ENCODE results near the gene TNFSF15.

The TNFSF15 gene

DNA sequence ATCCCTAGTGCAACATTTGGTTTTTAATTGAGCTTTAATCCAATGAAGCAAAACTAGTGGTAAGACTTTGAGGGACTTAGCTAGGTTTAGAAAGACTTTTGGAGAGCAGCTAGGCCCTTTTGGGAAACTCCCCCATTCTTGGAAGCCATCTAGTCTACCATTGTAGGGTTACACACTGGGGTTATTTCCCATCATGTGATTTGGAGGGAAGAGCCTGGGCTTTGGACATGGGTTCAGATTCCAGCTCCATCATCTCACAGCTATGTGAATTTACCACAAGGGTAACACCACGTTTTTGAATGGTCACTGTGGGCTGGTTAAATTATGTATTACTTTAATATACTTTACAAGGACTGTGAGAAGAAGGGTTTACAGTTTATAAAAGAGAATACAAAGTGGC is 18.3 kb upstream of the TNFSF15 start:
- DNase-seq = no peak

DNA sequence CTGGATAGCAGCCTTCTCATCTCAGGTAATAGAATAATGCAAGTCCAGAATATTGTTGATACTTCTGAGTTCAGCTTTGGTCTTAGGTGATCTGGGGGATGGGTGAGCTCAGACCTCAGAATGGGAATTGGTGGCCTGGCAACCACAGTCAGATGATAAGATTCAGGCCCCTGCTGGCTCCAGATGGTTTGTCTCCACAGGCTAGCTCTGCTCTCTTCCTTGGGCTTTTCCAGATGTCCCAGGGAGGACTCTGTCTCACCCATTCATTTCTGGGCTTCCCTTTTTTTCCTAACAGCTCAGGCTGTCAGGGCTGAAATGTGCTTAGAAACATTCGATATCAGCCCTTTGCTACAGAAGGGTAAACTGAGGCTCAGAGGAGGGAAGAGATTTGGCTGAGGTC is 17.6 kb upstream of the TNFSF15 start:
- DNase-seq = no peak

DNA sequence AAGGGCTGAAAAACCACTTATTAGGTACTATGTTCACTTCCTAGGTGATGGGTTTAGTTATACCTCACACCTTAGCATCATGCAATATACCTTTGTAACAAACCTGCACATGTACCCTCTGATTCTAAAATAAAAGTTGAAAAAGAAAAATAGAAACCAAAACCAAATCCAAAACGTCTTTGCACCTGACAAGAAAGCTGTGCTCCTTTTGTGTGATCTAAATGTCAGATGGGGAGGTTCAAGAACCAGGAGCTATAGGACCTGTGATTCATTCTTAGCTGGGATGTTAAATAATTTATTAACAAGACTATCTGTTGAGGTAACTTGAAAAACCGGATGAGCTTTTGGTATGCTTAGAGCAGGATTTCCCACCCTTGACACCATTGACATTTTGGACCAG is 16.9 kb upstream of the TNFSF15 start:
- no peak for DNase-seq

DNA sequence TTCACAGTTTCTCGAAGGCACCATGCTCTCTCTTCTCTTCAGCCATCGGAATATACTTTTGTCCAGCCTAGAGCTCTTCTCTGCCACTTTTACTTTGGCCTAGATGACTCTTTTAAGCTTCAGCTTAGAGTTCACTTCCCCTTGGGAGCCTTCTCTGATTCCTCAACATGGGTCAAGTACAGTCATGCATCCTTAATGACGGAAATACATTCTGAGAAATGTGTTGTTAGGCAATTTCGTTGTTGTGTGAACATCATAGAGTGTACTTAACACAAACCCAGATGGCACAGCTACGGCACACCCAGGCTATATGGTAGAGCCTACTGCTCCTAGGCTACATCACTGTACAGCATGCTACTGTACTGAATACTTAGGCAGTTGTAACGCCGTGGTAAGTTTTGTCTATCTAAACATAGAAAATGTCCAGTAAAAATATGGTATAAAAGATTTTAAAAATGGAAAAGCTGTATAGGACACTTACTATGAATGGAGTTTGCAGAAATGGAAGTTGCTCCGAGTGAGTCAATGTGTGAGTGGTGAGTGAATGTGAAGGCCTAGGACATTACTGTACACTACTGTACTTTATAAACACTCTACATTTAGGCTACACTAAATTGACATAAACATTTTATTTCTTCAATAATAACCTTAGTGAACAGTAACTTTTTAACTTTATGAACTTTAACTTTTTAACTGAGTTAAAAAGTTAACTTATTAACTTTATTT is 15.1 kb upstream of the TNFSF15 start:
- no peak for DNase-seq

DNA sequence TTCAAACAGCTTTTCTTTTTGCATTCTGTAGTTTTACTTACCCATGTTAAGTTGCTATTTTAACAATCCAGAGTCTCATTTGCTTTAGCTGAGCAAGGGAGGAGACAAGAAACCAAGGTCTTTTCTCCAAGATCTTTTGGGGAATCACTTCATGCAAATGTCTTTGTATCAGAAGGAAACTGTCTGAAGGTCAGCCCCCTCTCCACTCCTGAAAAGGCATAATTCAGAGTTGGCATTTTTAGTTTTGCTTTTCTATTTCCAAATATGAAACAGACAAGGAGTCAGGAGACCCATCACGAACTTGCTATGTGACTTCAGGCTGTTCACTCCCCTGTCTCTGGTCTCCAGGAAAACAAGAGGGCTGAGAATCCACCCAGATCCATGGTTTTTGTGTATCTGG is 12.3 kb upstream of the TNFSF15 start:
- DNase-seq = no peak

DNA sequence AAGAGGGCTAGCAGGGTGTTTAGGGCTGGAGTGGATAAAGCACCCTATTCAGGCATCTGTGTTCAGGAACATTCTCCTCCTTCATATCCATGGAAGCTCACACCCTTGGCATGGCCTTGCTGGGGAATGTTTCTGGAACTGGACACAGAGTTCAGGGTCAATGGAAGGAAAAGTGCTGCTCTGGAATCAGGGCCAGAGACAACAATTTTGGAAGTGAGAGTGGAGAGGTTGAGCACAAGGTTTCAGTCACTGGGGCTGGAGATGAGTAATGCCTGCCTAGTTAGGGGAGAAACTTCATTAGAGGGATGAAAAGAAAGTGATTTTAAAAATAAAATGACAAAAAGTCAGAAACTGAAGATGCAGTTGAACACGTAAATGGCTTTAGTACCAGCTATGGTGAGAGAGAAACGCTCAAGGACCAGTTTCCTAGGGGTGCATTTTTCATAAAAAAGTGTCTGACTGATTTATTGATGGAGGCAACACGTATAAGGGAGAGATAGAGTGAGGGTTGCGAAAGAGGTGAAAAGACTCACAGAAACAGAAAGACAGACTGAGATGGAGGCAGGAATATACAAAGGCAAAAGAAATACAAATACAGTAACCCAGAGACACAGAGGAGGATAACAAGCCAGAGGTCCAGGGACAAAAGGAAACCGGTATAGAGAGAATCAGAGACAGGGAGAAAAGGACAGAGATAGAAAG is 8.0 kb upstream of the TNFSF15 start:
- DNase-seq = no peak

DNA sequence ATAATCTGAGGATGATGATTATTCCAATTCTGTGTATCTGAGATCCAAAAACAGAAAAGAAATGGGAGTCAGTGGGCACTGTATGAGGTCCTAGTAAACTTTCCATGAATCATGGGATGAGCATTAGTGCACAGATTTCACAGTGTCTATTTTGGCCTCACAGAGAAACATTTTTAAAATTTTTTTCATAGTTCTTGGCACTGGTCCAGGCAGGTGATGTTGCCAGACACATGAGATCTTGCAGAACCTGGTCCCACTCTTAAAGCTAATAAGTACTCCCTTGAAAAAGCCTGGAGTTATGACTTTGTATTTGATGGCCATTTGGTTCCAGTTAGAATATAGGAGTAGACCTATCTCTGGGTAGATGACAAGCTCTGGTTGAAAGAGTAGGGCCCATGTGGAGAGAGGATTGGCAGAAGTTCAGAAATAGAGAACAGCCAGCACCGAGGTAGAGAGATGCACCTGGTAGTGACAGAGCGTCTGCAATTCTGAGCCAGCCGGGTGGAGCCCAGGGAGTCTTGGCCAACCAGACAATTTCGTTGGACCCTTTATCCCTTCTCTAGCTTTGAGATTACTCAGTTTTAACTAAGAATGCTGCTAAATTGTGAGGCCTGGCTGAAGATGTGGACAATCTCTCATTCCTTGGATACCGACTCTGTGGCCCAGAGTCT is 6.3 kb upstream of the TNFSF15 start:
- no peak for DNase-seq

DNA sequence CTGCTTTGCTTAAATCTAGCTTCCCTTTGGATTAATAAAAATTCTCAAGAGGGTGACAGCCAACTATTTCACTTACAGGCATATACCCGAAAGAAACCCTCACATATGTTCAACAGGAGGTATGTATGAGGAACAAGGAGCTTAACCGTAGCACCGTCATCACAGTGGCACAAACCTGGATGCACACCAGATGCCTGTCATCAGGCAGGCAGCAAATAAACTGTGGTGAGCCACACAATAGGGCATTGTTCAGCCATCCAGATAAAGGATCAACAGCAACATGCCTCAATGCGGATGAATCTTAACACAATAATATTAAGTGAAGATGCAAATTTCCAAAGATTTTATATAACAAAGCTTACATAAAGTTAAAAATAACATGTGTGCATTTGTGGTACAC is 5.5 kb upstream of the TNFSF15 start:
- no peak for DNase-seq

DNA sequence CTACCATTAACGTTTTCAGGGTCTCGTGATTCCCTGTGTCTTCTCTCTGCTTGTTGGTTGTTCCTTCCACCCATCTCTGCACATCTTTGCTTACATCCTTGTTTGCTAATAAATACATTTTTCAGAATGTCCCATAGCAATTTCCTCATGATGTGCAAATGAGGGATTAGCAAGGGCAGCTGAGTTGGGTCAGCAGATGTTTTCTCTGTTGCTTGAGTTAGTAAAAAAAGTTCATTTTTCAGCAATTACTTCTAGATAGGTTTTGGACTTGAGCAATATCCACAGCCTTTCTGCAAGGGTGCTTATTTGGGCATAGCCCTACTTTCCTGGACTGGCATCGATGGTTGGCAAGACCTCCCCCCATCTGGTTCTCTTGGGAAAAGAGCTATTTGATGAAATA is 4.8 kb upstream of the TNFSF15 start:
- DNase-seq = no peak

DNA sequence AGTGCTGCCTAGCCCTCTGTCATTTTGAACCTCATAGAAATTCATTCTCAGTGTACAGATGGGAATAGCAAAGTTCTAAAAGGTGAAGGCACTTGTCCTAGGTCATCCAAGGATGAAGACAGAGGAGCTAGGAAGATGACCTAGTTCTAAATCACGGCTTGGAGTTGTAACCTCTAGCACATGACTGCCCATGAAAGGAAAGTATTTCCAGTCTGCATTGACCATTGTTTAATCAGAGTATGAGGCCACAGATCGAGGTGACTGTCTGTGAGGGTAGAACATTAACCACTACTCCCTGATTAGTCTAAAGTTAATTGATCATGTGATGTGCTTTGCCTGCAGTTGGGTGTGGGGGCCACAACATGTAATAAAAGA is 674 bp upstream of the TNFSF15 start:
- DNase-seq = no peak

DNA sequence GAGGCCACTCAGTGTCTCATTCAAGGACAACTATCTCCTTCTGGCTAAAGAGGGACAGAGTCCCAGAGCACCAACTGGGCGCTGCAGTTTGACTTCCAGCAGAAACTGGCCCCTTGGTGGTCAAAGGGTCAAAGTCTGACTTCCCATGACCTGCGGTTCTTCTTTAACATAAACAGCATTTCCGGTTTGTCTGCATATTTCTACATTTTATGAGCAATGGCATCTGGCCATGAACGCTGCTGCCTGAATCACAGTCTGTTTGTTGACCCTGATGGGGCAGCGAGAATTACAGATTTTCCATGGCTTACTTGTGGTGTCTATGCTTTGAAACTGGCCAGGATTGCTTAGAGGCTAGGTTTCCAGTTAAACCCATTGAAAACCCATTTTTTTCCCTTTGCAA is 1.3 kb downstream of the TNFSF15 start:
- DNase-seq = no peak

DNA sequence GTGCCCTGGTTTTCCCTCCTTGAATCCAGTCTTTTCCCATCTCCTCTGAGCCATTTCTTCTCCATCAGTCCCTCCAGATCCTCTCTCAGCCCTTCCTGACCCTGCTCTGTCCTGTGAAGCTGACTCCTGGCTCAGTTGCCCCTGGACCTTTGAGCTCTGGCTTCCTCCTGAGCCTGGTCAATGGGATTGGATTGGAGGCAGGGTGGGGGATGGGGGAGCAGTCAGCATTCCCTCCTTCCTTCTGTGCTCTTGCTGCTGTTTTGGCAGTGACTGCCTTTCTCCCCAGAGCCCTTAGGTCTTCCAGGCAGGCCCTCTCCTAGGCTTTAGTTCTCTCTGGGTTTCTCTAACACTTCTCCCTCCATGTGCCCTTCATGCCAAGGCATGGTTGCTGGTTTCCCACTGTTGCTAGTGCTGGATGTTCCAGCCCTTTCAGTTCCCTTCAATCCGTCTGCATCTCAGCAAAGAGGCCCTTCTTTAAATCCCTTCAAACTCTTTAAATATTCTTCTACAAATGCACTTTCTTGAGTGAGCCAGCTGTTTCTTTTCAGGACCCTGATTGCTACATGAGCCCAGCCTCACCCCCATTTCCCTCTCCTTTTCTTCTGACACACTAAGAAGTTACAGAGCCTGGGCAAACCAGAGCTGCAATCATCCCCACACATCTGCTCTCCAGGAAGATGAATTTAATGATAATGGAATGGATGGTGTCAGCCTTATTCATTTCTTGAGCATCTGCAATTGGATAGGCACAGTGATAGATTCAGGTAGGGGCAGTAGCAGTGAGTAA is 2.2 kb downstream of the TNFSF15 start:
- DNase-seq = no peak

DNA sequence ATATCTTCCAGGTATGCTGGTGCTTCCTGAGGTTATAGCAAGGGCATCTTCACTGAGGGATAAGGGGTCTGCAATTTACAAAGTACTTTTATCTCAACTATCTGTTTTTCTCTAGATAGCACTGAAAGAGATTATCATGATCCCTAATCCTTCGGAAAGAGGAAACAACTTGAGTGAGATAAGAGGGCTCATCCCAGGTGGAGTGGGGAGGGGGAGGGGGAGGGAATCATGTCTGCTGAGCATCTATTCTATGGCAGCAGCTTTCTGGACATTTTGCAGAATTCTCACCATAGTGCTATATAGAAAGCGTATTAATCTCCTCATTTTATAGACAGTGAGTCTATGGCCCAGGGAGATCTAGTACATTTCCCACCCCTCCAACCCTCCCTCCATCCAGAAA is 5.9 kb downstream of the TNFSF15 start:
- DNase-seq = no peak

DNA sequence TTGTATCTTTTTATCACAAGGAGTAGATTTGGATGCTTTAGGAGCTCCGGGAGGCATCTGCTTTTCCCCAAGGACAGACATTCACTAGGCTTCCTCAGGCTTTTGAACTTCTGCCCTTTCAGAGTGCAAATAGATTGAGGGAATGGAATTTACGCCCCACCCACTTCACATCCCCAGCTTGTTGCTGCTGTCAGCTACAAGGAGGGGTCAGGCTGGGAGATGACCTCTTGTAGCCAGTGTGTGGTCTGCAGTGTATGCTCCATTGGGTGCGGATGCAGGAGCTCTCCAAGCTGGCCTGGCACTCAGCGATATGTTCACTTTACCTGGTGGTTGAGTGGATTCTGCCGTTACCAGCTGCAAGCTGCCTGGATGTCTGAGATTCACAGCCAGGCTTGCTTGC is 6.4 kb downstream of the TNFSF15 start:
- no peak for DNase-seq

DNA sequence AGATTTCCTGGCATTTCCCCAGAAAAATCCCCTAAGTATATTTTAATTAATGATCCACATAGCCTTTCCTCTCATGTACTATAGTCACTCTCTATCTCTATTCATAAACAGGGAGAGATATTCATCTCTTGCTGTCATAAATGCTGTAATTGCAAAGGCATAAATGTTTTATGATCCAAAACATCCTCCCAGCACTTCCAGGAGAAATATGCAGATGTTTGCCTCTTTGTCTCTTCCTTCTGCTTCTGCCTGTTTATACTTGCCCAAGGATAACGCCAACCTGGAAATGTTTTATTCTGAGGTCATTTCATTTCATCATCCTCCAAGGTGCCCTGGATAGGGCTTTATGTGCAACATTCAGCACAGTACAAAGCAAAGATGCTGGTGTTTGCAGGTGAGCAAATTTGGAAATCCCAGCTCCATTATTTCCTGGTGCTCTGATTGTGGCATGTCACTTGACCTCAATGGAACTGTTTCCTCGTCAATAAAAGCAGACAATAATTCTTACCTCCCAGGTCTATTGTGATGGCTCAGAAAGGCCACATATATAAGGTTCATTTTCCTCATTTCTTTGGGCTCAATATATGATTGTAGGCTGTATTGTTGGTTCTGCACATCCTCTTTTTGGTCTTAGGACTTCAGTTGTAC is 6.9 kb downstream of the TNFSF15 start:
- no peak for DNase-seq

DNA sequence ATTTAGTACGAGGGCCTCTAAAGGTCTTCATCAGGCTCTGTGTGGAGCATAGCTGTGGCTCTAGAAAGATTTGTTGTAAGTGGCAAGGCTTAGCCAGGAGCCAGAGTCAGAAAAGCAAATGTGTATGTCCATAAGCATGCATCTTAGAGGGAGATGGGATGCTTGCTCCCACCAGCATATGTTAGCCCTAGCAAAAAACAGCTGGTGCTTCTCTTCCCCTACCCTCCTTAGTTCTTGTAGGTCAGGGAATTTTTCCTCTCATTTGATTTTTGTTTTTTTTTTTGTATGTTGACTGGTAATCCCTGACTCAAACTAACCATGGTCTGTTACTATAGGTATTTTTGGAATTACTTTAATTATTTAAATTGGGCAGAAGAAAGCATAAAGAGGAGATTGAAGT is 7.7 kb downstream of the TNFSF15 start:
- DNase-seq = no peak

DNA sequence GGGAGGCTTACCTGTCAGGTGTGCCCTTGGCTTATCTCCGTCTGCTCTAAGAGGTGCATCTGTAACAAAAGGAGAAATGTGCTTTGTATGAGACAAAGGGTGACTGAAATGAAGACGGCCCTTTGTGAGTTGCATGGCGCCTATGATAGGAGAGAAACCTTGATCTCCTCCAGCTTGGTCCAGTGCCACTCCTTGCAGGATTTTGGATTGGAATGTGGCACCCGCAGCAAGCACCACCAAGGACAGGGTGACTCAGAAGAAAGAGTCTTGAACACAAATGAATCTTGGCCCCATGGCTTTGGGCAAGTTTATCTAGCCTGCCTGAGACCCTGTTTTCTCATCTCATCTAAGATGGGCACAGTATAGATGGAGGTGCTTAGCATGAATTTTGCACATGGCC is 13.4 kb downstream of the TNFSF15 start:
- DNase-seq = no peak

DNA sequence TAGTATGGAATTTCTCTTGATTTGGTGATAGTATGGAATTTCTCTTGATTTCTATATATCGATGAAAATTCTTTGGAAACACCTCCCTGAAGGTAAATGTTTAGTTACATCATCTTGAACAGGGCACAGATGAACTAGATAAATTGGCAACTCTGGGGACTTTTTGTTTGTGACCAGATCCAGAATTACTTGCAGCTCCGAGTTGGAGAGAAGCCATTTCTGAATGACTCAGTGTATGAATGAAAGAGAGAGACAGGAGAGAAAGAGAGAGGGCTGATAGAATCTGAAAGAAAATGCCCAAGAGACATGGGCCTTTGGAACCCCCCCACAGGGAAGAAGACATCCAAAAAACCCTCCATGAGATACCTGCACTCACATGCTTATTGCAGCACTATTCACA is 14.1 kb downstream of the TNFSF15 start:
- no peak for DNase-seq

DNA sequence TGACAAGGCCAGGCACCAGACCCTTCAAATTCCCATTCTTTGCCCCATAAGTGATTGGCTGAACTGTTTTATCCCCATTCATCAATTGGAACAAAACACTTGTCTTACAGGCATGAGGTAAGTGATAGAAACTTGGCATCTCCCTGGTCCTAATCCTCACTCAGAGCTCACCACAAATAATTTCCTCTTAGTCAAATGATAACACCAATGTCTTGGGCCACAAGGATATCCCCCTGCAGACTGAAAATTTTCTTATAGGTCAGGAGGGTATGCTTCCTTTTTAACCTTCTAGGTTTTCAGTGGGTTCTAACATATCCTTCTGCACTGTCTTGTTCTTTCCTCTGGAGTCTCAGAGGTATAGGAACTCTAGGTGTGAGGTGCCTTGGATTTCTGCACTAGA is 14.5 kb downstream of the TNFSF15 start:
- no peak for DNase-seq

DNA sequence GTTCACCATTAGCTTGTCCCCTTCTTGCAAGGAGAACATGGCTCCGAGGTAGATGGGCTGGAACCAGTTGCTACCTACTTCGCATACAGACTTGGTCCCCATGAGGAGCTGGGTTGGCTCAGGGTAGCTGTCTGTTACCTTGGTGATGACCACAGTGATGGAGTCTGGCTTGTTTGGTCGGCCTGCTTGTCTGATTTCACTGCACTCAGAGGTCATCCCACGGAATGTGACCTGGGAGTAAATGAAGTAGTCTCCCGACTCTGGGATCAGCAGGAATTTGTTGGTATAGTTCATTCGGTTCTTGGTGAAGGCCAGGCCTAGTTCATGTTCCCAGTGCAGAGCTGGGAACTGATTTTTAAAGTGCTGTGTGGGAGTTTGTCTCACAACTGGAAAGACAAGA is 15.3 kb downstream of the TNFSF15 start:
- no peak for DNase-seq

DNA sequence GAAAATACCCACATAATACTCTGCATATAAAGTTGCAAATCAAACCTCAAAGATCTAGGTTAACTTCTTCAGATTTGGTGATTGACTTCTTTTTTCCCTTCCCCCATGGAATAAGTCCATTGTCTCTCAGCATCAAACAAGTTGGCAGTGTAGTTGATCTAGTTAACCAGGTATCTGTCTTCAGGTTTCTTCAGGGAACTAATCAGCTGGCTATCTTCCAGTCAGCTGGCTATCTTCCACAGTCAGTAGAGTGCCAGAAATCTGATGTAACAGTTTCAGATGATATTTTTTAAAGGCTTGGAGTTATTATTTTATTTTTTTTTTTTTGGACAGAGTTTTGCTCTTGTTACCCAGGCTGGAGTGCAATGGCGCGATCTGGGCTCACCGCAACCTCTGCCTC is 16.8 kb downstream of the TNFSF15 start:
- no peak for DNase-seq

DNA sequence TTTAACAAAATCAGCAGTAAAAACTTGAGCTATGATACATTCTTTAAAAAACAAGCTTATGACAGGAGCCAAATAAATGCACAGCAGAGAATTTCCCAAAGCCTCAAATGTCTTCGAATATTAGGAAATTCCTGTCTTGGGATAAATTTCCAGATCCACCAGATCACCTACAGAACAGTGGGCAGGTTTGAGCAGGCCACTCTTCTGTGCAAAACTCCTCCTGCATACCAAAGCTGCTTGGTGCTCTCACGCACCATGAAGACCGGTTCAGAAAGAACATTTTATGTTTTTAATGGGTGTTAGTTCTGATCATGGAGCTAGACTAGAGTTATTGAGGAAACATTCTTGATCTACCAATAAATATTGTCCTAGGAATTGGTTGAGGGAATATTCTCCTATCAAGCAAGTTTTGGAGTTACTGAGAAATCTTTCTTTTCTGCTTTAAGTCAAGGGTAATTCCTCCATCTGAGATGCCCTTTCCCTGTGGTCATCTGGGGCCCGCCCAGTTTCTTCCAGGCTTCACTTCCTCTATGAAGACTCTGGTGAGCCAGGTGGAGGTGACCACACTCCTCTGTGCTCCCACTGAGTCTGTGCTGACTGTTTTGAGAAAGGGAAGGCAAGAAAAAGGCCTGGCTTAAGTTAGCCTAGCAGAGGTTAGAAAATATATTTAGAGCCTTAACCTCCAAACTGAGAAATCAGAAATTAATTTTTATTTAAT is 17.9 kb downstream of the TNFSF15 start:
- DNase-seq = no peak

Measured in bone marrow (tissue), 2 donors.